HCT116 (cell line): ENCODE data around the gene TJP3. TPM values are rescaled to one million over a fixed set of nuclear protein-coding genes. Genes with fewer than 3 reads are reported as not detected.

ENCODE experiments used
- ATAC-seq: fragments of 200-7000 bp; cut with Tn5 transposase; 2 replicates; pipeline ENCODE4 v1.9.1; 2020; ENCODE audit warnings: mild to moderate bottlenecking, moderate library complexity
- BruUV-seq: library from RNA; stranded (reverse); fragments of 400-500 nt; replicated peaks from 2 replicates; lab custom pipeline; 2021; lab: Mats Ljungman, UMichigan
- CTCF ChIA-PET: fragments of 300-600 bp; sonication (Branson Sonifier 250); formaldehyde crosslinking; loops from one replicate; lab custom pipeline; 2021; ENCODE audit warnings: antibody characterized with exemption; lab: Charles Lee
- POLR2A ChIA-PET: fragments of 300-600, 350-600 bp; sonication (Branson Sonifier 250); formaldehyde crosslinking; loops from one replicate; lab custom pipeline; 2021; ENCODE audit warnings: antibody characterized with exemption; lab: Charles Lee
- RAD21 ChIA-PET, 2 experiments: fragments of 300-600 bp; sonication (Branson Sonifier 250); formaldehyde crosslinking; loops; one replicate each; lab custom pipeline; 2023; ENCODE audit warnings: low total read pairs in 2 of 2; ENCODE audit not compliant: uncharacterized antibody in 2 of 2, unreplicated experiment in 2 of 2, low non-redundant PET in 1 of 2; lab: Charles Lee
- DNase-seq: peaks from one replicate; pipeline ENCODE4 v3.0.0-alpha.2; 2010; ENCODE audit warnings: low read depth, low spot score
- H2AFZ ChIP-seq: fragments of 200-600 bp; shearing (Covaris generic), sonication (generic); 2 replicates; pipeline ENCODE4 v1.6.1; 2017; ENCODE audit warnings: low read depth, mixed run types, mixed read lengths, antibody characterized with exemption, low read length; ENCODE audit not compliant: poor library complexity, severe bottlenecking
- H3K27ac ChIP-seq: 2 replicates; pipeline ENCODE4 v1.5.1; 2012; ENCODE audit warnings: low read depth, low read length
- H3K27me3 ChIP-seq: fragments of 200-600 bp; sonication (generic); 2 replicates; pipeline ENCODE4 v1.6.1; 2016; ENCODE audit warnings: mixed run types, low read length, mixed read lengths; ENCODE audit not compliant: insufficient read depth
- H3K36me3 ChIP-seq, 2 experiments: fragments of 200-500 bp in 1 of 2; fragments of 200-600 bp in 1 of 2; sonication (Bioruptor generic) in 1 of 2; sonication (generic) in 1 of 2; 2 replicates each; pipeline versions ENCODE4 v1.5.1 to v1.6.1; 2014 to 2016; ENCODE audit warnings: low read length in 2 of 2, inconsistent platforms in 1 of 2, mixed read lengths in 1 of 2, mixed run types in 1 of 2; ENCODE audit not compliant: insufficient read depth in 2 of 2, control insufficient read depth in 1 of 2
- H3K4me1 ChIP-seq, 2 experiments: fragments of 200-600 bp in 1 of 2; sonication (generic) in 1 of 2; 2 replicates each; pipeline versions ENCODE4 v1.5.1 to v1.6.1; 2012 to 2017; ENCODE audit warnings: low read length in 2 of 2, inconsistent platforms in 1 of 2, mild to moderate bottlenecking in 1 of 2, mixed read lengths in 1 of 2, mixed run types in 1 of 2, moderate library complexity in 1 of 2; ENCODE audit not compliant: insufficient read depth in 2 of 2, control insufficient read depth in 1 of 2
- H3K4me2 ChIP-seq: fragments of 200-600 bp; sonication (generic); 2 replicates; pipeline ENCODE4 v1.6.1; 2017; ENCODE audit warnings: mixed run types, low read length, mixed read lengths
- H3K4me3 ChIP-seq, 2 experiments: fragments of 200-600 bp in 1 of 2; sonication (generic) in 1 of 2; replicated peaks in 1 of 2; 2 replicates each; pipeline ENCODE4 v1.5.1; 2011 to 2016; ENCODE audit warnings: low read length in 2 of 2, control low read depth in 1 of 2, low read depth in 1 of 2, mild to moderate bottlenecking in 1 of 2, mixed read lengths in 1 of 2, mixed run types in 1 of 2
- H3K79me2 ChIP-seq: fragments of 200-600 bp; sonication (generic); 2 replicates; pipeline ENCODE4 v1.6.1; 2017; ENCODE audit warnings: mild to moderate bottlenecking, mixed run types, low read length, moderate library complexity, mixed read lengths; ENCODE audit not compliant: insufficient read depth
- H3K9ac ChIP-seq: fragments of 200-600 bp; sonication (generic); 2 replicates; pipeline ENCODE4 v1.6.1; 2016; ENCODE audit warnings: low read length, mixed read lengths
- H3K9me2 ChIP-seq: fragments of 200-600 bp; sonication (generic), shearing (Covaris generic); 2 replicates; pipeline ENCODE4 v1.6.1; 2017; ENCODE audit warnings: mixed run types, mild to moderate bottlenecking, moderate library complexity; ENCODE audit not compliant: insufficient read depth
- H3K9me3 ChIP-seq, 2 experiments: fragments of 200-500 bp in 1 of 2; fragments of 200-600 bp in 1 of 2; sonication (Bioruptor generic) in 1 of 2; sonication (generic) in 1 of 2; 2 replicates each; pipeline ENCODE4 v1.6.1; 2014 to 2017; ENCODE audit warnings: low read length in 2 of 2, mixed read lengths in 2 of 2, inconsistent platforms in 1 of 2, low read depth in 1 of 2, mild to moderate bottlenecking in 1 of 2, mixed run types in 1 of 2, moderate library complexity in 1 of 2; ENCODE audit not compliant: control insufficient read depth in 1 of 2, insufficient read depth in 1 of 2
- H4K20me1 ChIP-seq: fragments of 200-600 bp; sonication (generic), shearing (Covaris generic); 2 replicates; pipeline ENCODE4 v1.6.1; 2017; ENCODE audit warnings: mixed run types, mild to moderate bottlenecking, moderate library complexity; ENCODE audit not compliant: insufficient read depth
- CEBPB ChIP-seq: IDR thresholded peaks from 2 replicates; pipeline ENCODE4 v1.6.1; 2012; ENCODE audit warnings: low read depth
- POLR2AphosphoS5 ChIP-seq: IDR thresholded peaks from 2 replicates; pipeline ENCODE4 v1.6.1; 2011; ENCODE audit warnings: mild to moderate bottlenecking, low read depth, low read length, moderate library complexity
- intact Hi-C: fragments of 100-400 bp; cut with micrococcal nuclease; formaldehyde crosslinking; loops from 2 replicates; pipeline ENCODE4 v1.10.0; 2022
- total RNA-seq: library from RNA; stranded (reverse); gene quantifications from one replicate; pipeline ENCODE4 v1.2.1, GENCODE V29; 2021; ENCODE audit not compliant: unreplicated experiment
- TF ChIP-seq, protein P1 (sequence below): IDR thresholded peaks from 2 replicates; pipeline ENCODE4 v1.6.1; 2012; ENCODE audit warnings: low read depth
- TF ChIP-seq, protein P2 (sequence below): IDR thresholded peaks from 2 replicates; pipeline ENCODE4 v1.6.1; 2012

Gene TJP3
- total RNA-seq, 1 experiment from 2014 or later: 69.6 TPM

- no peak for TF ChIP-seq POLR2AphosphoS5
- TF ChIP-seq, protein P1, sequence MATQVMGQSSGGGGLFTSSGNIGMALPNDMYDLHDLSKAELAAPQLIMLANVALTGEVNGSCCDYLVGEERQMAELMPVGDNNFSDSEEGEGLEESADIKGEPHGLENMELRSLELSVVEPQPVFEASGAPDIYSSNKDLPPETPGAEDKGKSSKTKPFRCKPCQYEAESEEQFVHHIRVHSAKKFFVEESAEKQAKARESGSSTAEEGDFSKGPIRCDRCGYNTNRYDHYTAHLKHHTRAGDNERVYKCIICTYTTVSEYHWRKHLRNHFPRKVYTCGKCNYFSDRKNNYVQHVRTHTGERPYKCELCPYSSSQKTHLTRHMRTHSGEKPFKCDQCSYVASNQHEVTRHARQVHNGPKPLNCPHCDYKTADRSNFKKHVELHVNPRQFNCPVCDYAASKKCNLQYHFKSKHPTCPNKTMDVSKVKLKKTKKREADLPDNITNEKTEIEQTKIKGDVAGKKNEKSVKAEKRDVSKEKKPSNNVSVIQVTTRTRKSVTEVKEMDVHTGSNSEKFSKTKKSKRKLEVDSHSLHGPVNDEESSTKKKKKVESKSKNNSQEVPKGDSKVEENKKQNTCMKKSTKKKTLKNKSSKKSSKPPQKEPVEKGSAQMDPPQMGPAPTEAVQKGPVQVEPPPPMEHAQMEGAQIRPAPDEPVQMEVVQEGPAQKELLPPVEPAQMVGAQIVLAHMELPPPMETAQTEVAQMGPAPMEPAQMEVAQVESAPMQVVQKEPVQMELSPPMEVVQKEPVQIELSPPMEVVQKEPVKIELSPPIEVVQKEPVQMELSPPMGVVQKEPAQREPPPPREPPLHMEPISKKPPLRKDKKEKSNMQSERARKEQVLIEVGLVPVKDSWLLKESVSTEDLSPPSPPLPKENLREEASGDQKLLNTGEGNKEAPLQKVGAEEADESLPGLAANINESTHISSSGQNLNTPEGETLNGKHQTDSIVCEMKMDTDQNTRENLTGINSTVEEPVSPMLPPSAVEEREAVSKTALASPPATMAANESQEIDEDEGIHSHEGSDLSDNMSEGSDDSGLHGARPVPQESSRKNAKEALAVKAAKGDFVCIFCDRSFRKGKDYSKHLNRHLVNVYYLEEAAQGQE: no peak
- no peak for TF ChIP-seq CEBPB
- TF ChIP-seq, protein P2, sequence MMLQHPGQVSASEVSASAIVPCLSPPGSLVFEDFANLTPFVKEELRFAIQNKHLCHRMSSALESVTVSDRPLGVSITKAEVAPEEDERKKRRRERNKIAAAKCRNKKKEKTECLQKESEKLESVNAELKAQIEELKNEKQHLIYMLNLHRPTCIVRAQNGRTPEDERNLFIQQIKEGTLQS: no peak
- H2AFZ ChIP-seq: no peak overlapping the region
- no TSS peak for BruUV-seq
- no peaks in the 10 kb centered on the region for H3K9me2 ChIP-seq
- no peaks in the 10 kb centered on the region for H3K9me3 ChIP-seq
- CTCF ChIA-PET: interaction anchor here (0.8 to 0.9 kb wide), 2 partner anchors 28 to 38 kb away, joined by 3 read pairs; no protein-coding TSS in a partner anchor
- POLR2A ChIA-PET: no interaction called here
- no peaks in the 10 kb centered on the region for H3K27me3 ChIP-seq
- ATAC-seq: no peak
- no peaks in the 10 kb centered on the region for H4K20me1 ChIP-seq
- H3K36me3 ChIP-seq: no peaks in the 10 kb centered on the region; a peak in 1 of 4 replicates
- RAD21 ChIA-PET: no interaction called here
- DNase-seq: no peak
- no peaks in the 10 kb centered on the region for H3K4me1 ChIP-seq
- H3K27ac ChIP-seq: no peak overlapping the region
- intact Hi-C loops: no loop called here
- no peak overlapping the region for H3K9ac ChIP-seq
- no peak overlapping the region for H3K4me3 ChIP-seq
- peaks cover 62% of the 10 kb centered on the region for H3K79me2 ChIP-seq
- H3K4me2 ChIP-seq: no peak overlapping the region
Observed at GRCh38 chr19:3693025-3693925, 14.9 kb upstream of the TJP3 start.
